ENCODE measurements around the gene PLA2G4E.

DNA sequence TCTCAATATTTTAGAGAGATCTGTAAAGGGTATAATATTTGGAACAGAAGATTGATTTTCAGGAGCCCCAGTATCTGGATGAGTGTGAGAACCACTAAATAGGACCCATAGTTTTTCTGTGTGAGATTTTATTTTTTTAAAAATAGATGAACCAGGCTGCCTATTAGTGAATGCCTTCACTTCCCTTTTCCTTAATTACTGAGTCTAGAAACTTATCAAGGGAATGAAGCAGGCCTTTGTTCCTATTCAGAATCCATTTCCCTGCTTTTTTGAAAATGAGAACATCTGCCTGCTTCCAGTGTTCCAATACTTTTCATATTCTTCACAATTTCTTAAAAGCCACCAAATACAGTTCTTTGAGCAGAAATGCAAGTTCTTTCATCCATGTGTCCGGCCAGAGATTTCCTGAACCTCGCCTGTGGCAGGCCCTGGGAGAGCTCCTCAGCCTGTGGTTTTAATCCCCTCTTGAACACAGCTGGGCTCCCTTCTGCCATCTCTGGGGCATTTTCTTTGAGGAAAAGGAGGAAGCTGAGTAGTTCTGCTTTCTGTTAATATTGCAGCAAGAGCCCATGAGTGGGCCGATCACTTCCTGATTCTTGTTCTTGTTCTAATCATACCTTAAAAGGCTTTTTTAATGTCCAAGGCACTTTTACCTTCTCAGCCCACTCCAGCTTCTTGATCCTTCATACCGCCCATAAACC, 53.2 kb downstream of the PLA2G4E start:
- no peak for TF ChIP-seq POLR2A (IDR thresholded peaks at IDR 0.05)
- TF ChIP-seq, protein P1, sequence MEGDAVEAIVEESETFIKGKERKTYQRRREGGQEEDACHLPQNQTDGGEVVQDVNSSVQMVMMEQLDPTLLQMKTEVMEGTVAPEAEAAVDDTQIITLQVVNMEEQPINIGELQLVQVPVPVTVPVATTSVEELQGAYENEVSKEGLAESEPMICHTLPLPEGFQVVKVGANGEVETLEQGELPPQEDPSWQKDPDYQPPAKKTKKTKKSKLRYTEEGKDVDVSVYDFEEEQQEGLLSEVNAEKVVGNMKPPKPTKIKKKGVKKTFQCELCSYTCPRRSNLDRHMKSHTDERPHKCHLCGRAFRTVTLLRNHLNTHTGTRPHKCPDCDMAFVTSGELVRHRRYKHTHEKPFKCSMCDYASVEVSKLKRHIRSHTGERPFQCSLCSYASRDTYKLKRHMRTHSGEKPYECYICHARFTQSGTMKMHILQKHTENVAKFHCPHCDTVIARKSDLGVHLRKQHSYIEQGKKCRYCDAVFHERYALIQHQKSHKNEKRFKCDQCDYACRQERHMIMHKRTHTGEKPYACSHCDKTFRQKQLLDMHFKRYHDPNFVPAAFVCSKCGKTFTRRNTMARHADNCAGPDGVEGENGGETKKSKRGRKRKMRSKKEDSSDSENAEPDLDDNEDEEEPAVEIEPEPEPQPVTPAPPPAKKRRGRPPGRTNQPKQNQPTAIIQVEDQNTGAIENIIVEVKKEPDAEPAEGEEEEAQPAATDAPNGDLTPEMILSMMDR (IDR thresholded peaks at IDR 0.05): no peak
